HEK293T (cell line): ENCODE results near the gene ASTL.

Experiments used
- ARNT ChIP-seq: fragments of 450-650 bp; IDR thresholded peaks from 2 replicates; pipeline ENCODE4 v1.6.1; 2017; ENCODE audit warnings: mild to moderate bottlenecking
- BHLHE40 ChIP-seq: fragments of 450-650 bp; IDR thresholded peaks from 2 replicates; pipeline ENCODE4 v1.6.1; 2016; ENCODE audit warnings: mild to moderate bottlenecking, moderate library complexity, borderline replicate concordance
- FOXA1 ChIP-seq: fragments of 450-650 bp; IDR thresholded peaks from 2 replicates; pipeline ENCODE4 v1.6.1; 2016; ENCODE audit warnings: mild to moderate bottlenecking
- HDGF ChIP-seq: fragments of 450-650 bp; IDR thresholded peaks from 2 replicates; pipeline ENCODE4 v1.6.1; 2017; ENCODE audit warnings: antibody characterized with exemption, borderline replicate concordance
- L3MBTL2 ChIP-seq: fragments of 450-650 bp; conservative IDR thresholded peaks from 2 replicates; pipeline ENCODE4 v1.6.1; 2016; ENCODE audit warnings: mild to moderate bottlenecking
- NFRKB ChIP-seq: fragments of 450-650 bp; IDR thresholded peaks from 2 replicates; pipeline ENCODE4 v1.6.1; 2016; ENCODE audit warnings: mild to moderate bottlenecking, moderate library complexity
- PKNOX1 ChIP-seq: fragments of 450-650 bp; IDR thresholded peaks from 2 replicates; pipeline ENCODE4 v1.6.1; 2016
- SP1 ChIP-seq: fragments of 450-650 bp; IDR thresholded peaks from 2 replicates; pipeline ENCODE4 v1.6.1; 2017
- SUZ12 ChIP-seq: fragments of 450-650 bp; IDR thresholded peaks from 2 replicates; pipeline ENCODE4 v1.6.1; 2016; ENCODE audit warnings: mild to moderate bottlenecking
- TARDBP ChIP-seq: fragments of 450-650 bp; IDR thresholded peaks from 2 replicates; pipeline ENCODE4 v1.6.1; 2016
- ZNF384 ChIP-seq: fragments of 450-650 bp; IDR thresholded peaks from 2 replicates; pipeline ENCODE4 v1.6.1; 2016

- TF ChIP-seq SUZ12 (no peak), ZNF384 (no peak), ARNT (no peak), FOXA1 (no peak), HDGF (no peak), SP1 (no peak), NFRKB (no peak), BHLHE40 (no peak), PKNOX1 (no peak), TARDBP (no peak), L3MBTL2 (no peak)
Measured at GRCh38 chr2:96075199-96075771, 63.0 kb downstream of the ASTL start.
